GM20000 (cell line): Measurements from ENCODE around the gene NEK2.
"Not testable (repeated sequence)": the region's sequence is repeated elsewhere in the genome, so short reads cannot be mapped to it uniquely, and the experiment has no call there.

ENCODE experiments used
- DNase-seq: peaks from one replicate; pipeline ENCODE4 v3.0.0; 2012; ENCODE audit warnings: low spot score
- TF ChIP-seq, protein P1 (sequence below): IDR thresholded peaks from 2 replicates; pipeline ENCODE4 v1.5.1; 2012; ENCODE audit warnings: mild to moderate bottlenecking, control low read depth; ENCODE audit errors: extremely low read depth, missing control alignments

The NEK2 gene

DNA sequence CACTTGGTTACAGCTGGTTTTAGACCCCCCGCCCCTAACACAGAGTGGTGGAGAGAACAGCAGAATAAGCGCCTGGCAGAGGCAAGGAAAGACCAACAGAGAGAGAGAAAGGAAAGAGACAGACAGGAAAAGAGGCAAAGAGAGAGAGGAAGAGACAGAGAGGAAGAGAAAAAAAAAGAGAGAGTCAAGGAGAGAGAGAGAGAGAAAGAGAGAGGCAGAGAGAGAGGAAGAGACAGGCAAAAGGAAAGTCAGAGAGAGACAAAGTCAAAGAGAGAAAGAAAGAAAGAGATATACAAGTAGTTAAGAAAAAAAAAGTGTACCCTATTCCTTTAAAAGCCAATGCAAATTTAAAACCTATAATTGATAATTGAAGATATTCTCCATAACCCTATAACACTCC lies 13.0 kb upstream of the NEK2 start:
- TF ChIP-seq, protein P1, sequence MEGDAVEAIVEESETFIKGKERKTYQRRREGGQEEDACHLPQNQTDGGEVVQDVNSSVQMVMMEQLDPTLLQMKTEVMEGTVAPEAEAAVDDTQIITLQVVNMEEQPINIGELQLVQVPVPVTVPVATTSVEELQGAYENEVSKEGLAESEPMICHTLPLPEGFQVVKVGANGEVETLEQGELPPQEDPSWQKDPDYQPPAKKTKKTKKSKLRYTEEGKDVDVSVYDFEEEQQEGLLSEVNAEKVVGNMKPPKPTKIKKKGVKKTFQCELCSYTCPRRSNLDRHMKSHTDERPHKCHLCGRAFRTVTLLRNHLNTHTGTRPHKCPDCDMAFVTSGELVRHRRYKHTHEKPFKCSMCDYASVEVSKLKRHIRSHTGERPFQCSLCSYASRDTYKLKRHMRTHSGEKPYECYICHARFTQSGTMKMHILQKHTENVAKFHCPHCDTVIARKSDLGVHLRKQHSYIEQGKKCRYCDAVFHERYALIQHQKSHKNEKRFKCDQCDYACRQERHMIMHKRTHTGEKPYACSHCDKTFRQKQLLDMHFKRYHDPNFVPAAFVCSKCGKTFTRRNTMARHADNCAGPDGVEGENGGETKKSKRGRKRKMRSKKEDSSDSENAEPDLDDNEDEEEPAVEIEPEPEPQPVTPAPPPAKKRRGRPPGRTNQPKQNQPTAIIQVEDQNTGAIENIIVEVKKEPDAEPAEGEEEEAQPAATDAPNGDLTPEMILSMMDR = no peak
- DNase-seq = no peak

DNA sequence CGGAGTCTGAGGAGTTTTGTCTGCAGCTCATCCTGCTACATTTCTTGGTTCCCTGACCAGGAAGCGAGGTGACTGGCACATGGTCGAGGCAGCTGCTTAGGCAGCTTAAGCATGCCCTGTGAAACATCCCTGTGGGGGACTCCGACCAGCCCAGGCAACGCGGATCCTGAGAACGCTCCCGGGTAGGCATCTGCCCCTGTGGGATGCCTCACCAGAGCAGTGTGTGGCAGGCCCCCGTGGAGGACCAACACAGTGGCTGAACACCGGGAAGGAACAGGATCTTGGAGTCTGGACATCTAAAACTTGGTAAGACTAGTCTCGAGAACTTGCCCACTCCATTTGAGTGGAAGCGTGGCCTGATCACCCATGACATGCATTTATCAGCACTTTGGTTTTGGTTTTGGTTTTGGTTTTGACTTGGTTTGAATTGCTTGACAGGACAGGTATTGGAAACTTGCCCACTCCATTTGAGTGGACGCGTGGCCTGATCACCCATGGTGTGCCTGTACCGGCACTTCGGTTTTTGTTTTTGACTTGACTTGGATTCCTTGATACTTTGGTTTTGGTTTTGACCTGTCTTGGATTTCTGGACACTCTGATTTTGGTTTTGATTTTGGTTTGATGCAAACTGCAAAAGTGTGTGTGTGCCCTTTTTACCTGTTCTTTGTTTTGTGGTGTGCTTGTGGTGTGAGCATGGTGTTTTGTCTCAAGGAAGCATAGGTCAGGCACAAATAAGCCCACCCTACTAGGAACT lies 12.2 kb upstream of the NEK2 start:
- DNase-seq = no peak

DNA sequence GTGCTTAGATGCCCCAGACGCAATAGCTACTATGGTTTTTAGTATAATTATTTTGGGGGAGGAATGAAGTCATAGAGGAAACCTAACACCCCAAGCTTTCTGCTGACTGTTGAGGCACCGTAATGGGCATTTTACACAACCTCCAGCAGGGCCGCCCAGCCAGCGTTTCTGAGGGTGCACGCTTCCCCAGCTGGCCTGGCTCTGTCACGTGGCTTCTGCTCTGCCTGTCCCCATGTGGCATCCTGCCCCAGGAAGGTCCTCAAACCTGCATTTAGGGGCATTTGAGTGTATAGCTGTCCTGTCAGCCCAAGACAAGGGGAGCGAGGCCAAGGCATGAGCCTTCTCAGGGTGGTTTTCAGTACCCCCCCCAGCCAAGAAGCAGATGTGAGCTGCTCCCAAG lies 10.4 kb upstream of the NEK2 start:
- TF ChIP-seq, protein P1 = no peak
- DNase-seq = no peak

More for the DNA sequence above, 12.2 kb upstream of the NEK2 start:
- TF ChIP-seq, protein P1 = no peak

DNA sequence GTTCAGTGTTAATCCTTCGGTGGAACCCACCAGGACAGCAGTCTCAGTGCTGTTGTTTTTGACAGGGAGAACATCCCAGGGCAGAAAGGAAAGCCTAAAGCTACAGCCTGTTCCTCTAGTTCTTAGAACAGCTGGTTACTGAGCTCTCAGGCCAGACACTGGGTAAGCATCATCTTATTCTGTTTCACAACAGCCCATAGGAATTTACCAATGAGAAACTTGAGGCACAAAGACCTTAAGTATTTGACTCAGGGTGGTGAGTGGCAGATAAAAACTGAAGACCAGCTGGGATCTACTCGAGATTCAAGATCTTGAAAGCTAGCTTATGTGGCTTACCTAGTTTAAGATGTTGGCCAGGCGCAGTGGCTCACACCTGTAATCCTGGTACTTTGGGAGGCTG lies 9.4 kb upstream of the NEK2 start:
- no peak for DNase-seq
- TF ChIP-seq, protein P1 = no peak

DNA sequence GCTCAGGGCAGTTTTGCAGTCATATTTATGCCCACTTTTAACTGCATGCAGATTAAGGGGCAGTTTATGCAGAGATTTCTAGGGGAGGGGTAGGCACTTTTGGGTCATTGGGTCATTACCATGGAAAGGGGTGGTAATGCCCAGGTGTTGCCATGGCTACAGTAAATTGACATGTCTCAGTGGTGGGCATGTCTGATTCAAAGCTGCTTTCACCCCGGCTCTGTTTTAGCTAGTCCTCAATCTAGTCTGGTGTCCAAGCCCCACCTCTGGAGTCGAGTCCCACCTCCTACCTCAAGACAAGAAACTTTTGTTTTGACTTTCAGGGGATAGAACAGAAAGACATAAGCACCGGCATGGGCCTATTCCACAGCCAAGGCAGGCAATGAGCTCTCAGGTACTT lies 8.9 kb upstream of the NEK2 start:
- no peak for DNase-seq

DNA sequence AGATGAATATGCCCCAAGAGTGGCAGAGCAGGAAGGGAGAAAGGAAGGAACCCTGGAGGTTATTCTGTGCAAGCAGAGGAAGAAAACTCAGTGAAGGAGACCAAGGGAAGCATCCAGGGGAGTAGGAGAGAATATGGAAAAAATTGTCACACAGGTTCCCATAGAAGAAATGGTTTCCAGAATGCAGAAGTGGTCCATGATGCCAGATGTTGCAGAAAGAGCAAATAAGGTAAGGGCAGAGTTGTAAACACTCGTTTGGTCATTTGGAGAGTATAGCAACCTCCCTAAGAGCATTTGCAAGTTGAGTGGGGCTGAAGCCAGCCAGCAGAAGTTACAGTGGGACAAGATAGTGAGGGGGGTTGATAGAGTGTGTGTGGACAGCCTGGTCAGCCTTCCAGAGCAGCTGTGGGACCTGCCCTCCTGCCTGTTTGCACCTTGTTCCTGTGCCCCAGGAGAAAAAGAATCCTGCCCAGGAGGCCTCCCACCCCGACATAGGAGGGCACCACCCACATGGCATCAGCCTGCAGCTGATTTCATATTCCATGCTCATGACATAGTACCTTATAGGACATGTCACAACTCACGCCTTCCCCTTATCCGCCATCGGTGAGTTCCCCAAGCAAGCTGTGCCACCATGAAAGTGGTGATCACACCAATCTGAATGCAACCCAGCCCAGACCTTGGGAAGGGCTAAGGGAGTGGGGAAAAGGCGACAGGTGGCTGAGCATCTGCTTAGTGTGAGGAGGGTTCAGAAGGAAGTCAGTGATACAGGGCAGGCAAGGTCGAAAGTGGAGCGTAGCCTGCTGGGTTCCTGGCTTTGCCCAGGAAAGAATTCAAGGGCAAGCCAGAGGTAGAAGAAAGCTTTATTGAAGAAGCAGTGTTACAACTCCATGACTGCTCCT lies 8.2 kb upstream of the NEK2 start:
- TF ChIP-seq, protein P1 = no peak
- DNase-seq = no peak

More for the DNA sequence above, 8.9 kb upstream of the NEK2 start:
- TF ChIP-seq, protein P1 = no peak

DNA sequence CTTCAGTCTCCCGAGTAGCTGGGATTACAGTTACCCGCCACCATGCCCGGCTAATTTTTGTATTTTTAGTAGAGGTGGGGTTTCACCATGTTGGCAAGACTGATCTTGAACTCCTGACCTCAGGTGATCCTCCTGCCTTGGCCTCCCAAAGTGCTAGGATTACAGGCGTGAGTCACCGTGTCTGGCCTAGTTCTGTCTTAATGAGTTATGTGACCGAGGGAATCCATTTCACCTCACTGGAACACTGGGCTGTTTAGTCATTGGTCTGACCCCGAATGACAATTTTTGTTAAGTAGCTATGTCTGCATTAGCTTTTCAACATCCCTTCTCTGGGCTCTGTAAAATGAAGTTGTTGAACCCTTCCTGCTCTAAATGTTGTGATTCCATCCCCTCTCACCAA lies 6.8 kb upstream of the NEK2 start:
- not testable (repeated sequence) for DNase-seq
